HG03060 (cell line): ENCODE data around the gene SPRY4.
"Not testable (repeated sequence)": the region's sequence is repeated elsewhere in the genome, so short reads cannot be mapped to it uniquely, and the experiment has no call there.

Source experiments
- ATAC-seq: cut with Tn5 transposase; IDR thresholded peaks from one replicate; pipeline ENCODE4 v1.9.1; 2021; ENCODE audit warnings: low read depth, moderate number of reproducible peaks; ENCODE audit not compliant: unreplicated experiment

Gene SPRY4

DNA sequence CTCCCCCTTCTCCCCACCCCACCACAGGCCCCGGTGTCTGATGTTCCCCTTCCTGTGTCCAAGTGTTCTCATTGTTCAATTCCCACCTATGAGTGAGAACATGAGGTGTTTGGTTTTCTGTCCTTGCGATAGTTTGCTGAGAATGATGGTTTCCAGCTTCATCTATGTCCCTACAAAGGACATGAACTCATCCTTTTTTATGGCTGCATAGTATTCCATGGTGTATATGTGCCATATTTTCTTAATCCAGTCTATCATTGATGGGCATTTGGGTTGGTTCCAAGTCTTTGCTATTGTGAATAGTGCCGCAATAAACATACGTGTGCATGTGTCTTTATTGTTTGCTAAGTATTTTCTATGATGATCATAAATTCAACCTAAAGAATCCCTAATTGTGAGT is 60.7 kb downstream of the SPRY4 start:
- not testable (repeated sequence) for ATAC-seq

DNA sequence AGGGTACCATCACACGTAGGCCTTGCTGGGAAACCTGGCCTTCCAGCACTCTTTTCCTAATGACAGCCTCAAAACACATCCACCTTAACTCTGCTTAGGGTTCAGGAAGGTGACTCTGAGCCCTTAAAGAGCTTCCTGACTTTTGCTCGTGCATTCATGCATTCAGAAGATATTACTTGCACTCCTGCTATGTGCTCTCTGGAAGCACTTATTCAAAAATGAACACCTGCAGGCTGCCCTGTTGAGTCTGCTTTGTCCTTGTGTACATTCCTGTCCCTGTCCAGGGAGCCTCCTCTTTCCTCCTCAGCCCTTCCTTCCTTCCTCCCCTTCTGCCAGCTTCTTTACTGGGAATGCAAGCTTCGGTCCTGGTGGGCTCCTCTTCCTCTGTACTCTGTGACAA is 61.5 kb downstream of the SPRY4 start:
- no peak for ATAC-seq

DNA sequence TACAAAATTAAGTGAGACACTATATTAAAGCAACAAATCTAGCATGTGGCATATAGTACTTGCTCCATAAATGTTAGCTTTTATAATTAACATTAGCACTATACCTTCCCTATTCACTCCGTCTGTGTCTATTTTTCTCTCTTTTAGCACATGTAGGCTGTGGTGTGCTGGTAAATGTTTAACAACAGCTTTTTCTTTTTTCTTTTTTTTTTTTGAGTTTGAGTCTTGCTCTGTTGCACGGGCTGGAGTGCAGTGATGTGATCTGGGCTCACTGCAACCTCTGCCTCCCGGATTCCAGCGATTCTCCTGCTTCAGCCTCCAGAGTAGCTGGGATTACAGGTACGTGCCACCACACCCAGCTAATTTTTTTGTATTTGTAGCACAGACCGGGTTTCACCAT is 62.1 kb downstream of the SPRY4 start:
- ATAC-seq = no peak
